Upper lobe of left lung (tissue), 6 donors: ENCODE measurements around the gene TMPRSS11A. TPM values are rescaled to one million over a fixed set of nuclear protein-coding genes. Genes with fewer than 3 reads are reported as not detected.

ENCODE experiments used
- ATAC-seq, 2 donors: fragments of 200-7000 bp; cut with Tn5 transposase; one replicate each; pipeline ENCODE4 v1.9.1; 2022; ENCODE audit warnings: mild to moderate bottlenecking in 2 of 2, moderate library complexity in 2 of 2; ENCODE audit not compliant: low FRiP score in 2 of 2
- DNase-seq, 2 donors: peaks; one replicate each; pipeline ENCODE4 v3.0.0-alpha.2; 2019 to 2020
- H3K27ac ChIP-seq, 4 donors: fragments of 200-600 bp; sonication (generic); one replicate each; pipeline ENCODE4 v1.5.1; 2016 to 2019
- H3K27me3 ChIP-seq, 4 donors: fragments of 200-600 bp; sonication (generic); one replicate each; pipeline ENCODE4 v1.5.1; 2017 to 2019
- H3K36me3 ChIP-seq, 4 donors: fragments of 200-600 bp; sonication (generic); one replicate each; pipeline ENCODE4 v1.5.1; 2016 to 2019
- H3K4me1 ChIP-seq, 4 donors: fragments of 200-600 bp; sonication (generic); one replicate each; pipeline ENCODE4 v1.5.1; 2018 to 2019
- H3K4me3 ChIP-seq, 4 donors: fragments of 200-600 bp; sonication (generic); one replicate each; pipeline ENCODE4 v1.5.1; 2017 to 2019; ENCODE audit warnings: mild to moderate bottlenecking in 2 of 4, moderate library complexity in 1 of 4
- H3K9me3 ChIP-seq, 4 donors: fragments of 200-600 bp; sonication (generic); one replicate each; pipeline ENCODE4 v1.5.1; 2018 to 2019
- CTCF ChIP-seq, 6 experiments: fragments of 450-650 bp in 4 of 6; fragments of 200-600 bp in 2 of 6; sonication (generic) in 2 of 6; IDR thresholded peaks; one replicate each; pipeline ENCODE4 v1.5.1; 2016 to 2019; ENCODE audit warnings: antibody characterized with exemption in 6 of 6
- EP300 ChIP-seq, 4 donors: sonication (generic); formaldehyde crosslinking; IDR thresholded peaks; one replicate each; pipeline ENCODE4 v1.5.1; 2017; ENCODE audit warnings: antibody characterized with exemption in 4 of 4, control low read depth in 2 of 4
- POLR2A ChIP-seq, 4 donors: fragments of 450-650 bp; IDR thresholded peaks; one replicate each; pipeline ENCODE4 v1.5.1; 2016 to 2017; ENCODE audit warnings: antibody characterized with exemption in 4 of 4, mild to moderate bottlenecking in 2 of 4
- POLR2AphosphoS5 ChIP-seq, 2 donors: sonication (generic); formaldehyde crosslinking; IDR thresholded peaks; one replicate each; pipeline ENCODE4 v1.5.1; 2017; ENCODE audit warnings: antibody characterized with exemption in 2 of 2
- WGBS, 2 donors: methylation state at CpG; one replicate each; pipeline ENCODE4 v1.1.5; 2017 to 2018; 5-methylcytosine and 5-hydroxymethylcytosine counted together
- total RNA-seq, 6 donors: library from RNA; depleted of rRNA in 4 of 6; stranded (reverse); fragments of >200 nt in 4 of 6; gene quantifications; one replicate each; pipeline versions ENCODE4 v1.1.0 to v1.2.1, GENCODE V29; 2016 to 2021
- donor health status: DM: no; HTN: no; CAD: no; lungs with moderate emphysema.
- donor health status: DM: no; HTN: yes; CAD: no; lungs with severe emphysema.

The TMPRSS11A gene
- total RNA-seq, 6 donors from 2014 or later = 0.20 TPM; not detected in 5

- no peaks in the 10 kb centered on the region for H3K27me3 ChIP-seq
- H3K27ac ChIP-seq = no peak overlapping the region
- H3K4me1 ChIP-seq = no peaks in the 10 kb centered on the region
- H3K9me3 ChIP-seq = no peaks in the 10 kb centered on the region
- TF ChIP-seq CTCF (IDR thresholded peaks at IDR 0.05) (no peak), POLR2A (IDR thresholded peaks at IDR 0.05) (no peak), EP300 (IDR thresholded peaks at IDR 0.05) (no peak), POLR2AphosphoS5 (IDR thresholded peaks at IDR 0.05) (no peak)
- WGBS, 2 donors = 77 to 81% methylated on average over 2 of the region's 2 CpGs
- DNase-seq = no peak
- no peak overlapping the region for H3K4me3 ChIP-seq
- ATAC-seq = no peak
- H3K36me3 ChIP-seq = no peaks in the 10 kb centered on the region
Observed at GRCh38 chr4:67874986-67875385, 88.3 kb downstream of the TMPRSS11A start.

GRCh38 chr4:67873116-67873515, 90.2 kb downstream of the TMPRSS11A start:
- TF ChIP-seq EP300 (IDR thresholded peaks at IDR 0.05) (no peak), CTCF (IDR thresholded peaks at IDR 0.05) (no peak), POLR2AphosphoS5 (IDR thresholded peaks at IDR 0.05) (no peak), POLR2A (IDR thresholded peaks at IDR 0.05) (no peak)
- no peaks in the 10 kb centered on the region for H3K9me3 ChIP-seq
- H3K27ac ChIP-seq = no peak overlapping the region
- H3K36me3 ChIP-seq = no peaks in the 10 kb centered on the region
- H3K4me3 ChIP-seq = no peak overlapping the region
- no peaks in the 10 kb centered on the region for H3K27me3 ChIP-seq
- ATAC-seq (no peak), DNase-seq (no peak)
- WGBS, 2 donors = 60 to 84% methylated on average over 1 of the region's 1 CpG
- H3K4me1 ChIP-seq = no peaks in the 10 kb centered on the region

- H3K4me3 ChIP-seq = no peak overlapping the region
- no peak for DNase-seq
Observed at GRCh38 chr4:67871867-67872266, 91.4 kb downstream of the TMPRSS11A start.

GRCh38 chr4:67869580-67870190, 93.6 kb downstream of the TMPRSS11A start:
- Histone ChIP-seq H3K27me3 (no peaks in the 10 kb centered on the region), H3K9me3 (no peaks in the 10 kb centered on the region), H3K4me1 (no peaks in the 10 kb centered on the region), H3K27ac (no peak overlapping the region), H3K36me3 (no peaks in the 10 kb centered on the region), H3K4me3 (no peak overlapping the region)
- 78 to 80% methylated on average over 4 of the region's 4 CpGs for WGBS, 2 donors
- ATAC-seq (no peak), DNase-seq (no peak)
- TF ChIP-seq CTCF (IDR thresholded peaks at IDR 0.05) (no peak), EP300 (IDR thresholded peaks at IDR 0.05) (no peak), POLR2A (IDR thresholded peaks at IDR 0.05) (no peak), POLR2AphosphoS5 (IDR thresholded peaks at IDR 0.05) (no peak)

More at GRCh38 chr4:67871867-67872266, 91.4 kb downstream of the TMPRSS11A start:
- TF ChIP-seq EP300 (IDR thresholded peaks at IDR 0.05) (no peak), CTCF (IDR thresholded peaks at IDR 0.05) (peak in 2 of 6 experiments; percentile 17 to 32), POLR2A (IDR thresholded peaks at IDR 0.05) (no peak), POLR2AphosphoS5 (IDR thresholded peaks at IDR 0.05) (no peak)
- Histone ChIP-seq H3K9me3 (no peaks in the 10 kb centered on the region), H3K4me1 (no peaks in the 10 kb centered on the region), H3K27ac (no peak overlapping the region), H3K27me3 (no peaks in the 10 kb centered on the region), H3K36me3 (no peaks in the 10 kb centered on the region)
- ATAC-seq = peak in 1 of 2 donors; percentile 81

- Histone ChIP-seq H3K27ac (no peak overlapping the region), H3K36me3 (no peaks in the 10 kb centered on the region), H3K9me3 (peaks cover 0 to 2% (median 0%) of the 10 kb centered on the region in 4 donors), H3K27me3 (no peaks in the 10 kb centered on the region), H3K4me1 (no peaks in the 10 kb centered on the region), H3K4me3 (no peak overlapping the region)
- DNase-seq (no peak), ATAC-seq (no peak)
- TF ChIP-seq POLR2AphosphoS5 (IDR thresholded peaks at IDR 0.05) (no peak), CTCF (IDR thresholded peaks at IDR 0.05) (no peak), EP300 (IDR thresholded peaks at IDR 0.05) (no peak), POLR2A (IDR thresholded peaks at IDR 0.05) (no peak)
- WGBS, 2 donors = 69 to 73% methylated on average over 6 of the region's 6 CpGs
Observed at GRCh38 chr4:67861513-67861912, 101.8 kb downstream of the TMPRSS11A start.
